HepG2 (cell line): ENCODE results near the gene CHTF8. TPM values are rescaled to one million over a fixed set of nuclear protein-coding genes. Genes with fewer than 3 reads are reported as not detected.

Source experiments
- CENPT ChIP-seq: sonication (generic); formaldehyde crosslinking; IDR thresholded peaks from 2 replicates; pipeline ENCODE4 v1.8.0; 2022; ENCODE audit warnings: low read depth, mild to moderate bottlenecking, moderate library complexity, missing genetic modification reagents
- IKZF5 ChIP-seq: IDR thresholded peaks from 2 replicates; pipeline ENCODE4 v1.6.1; 2018; ENCODE audit warnings: missing genetic modification reagents, mild to moderate bottlenecking, missing compliant biosample characterization
- NFKB2 ChIP-seq: sonication (generic); formaldehyde crosslinking; IDR thresholded peaks from 2 replicates; pipeline ENCODE4 v1.4.0; 2020; ENCODE audit warnings: missing genetic modification reagents, borderline replicate concordance
- NPAS2 ChIP-seq: sonication (generic); formaldehyde crosslinking; IDR thresholded peaks from 2 replicates; pipeline ENCODE4 v1.8.0; 2022; ENCODE audit warnings: mild to moderate bottlenecking, missing genetic modification reagents, borderline replicate concordance
- POGZ ChIP-seq: sonication (generic); formaldehyde crosslinking; IDR thresholded peaks from 2 replicates; pipeline ENCODE4 v1.4.0; 2020; ENCODE audit warnings: mild to moderate bottlenecking, missing genetic modification reagents
- RBAK ChIP-seq: sonication (generic); formaldehyde crosslinking; IDR thresholded peaks from 2 replicates; pipeline ENCODE4 v1.5.1; 2020; ENCODE audit warnings: mild to moderate bottlenecking, missing genetic modification reagents
- ZBTB42 ChIP-seq: sonication (generic); formaldehyde crosslinking; IDR thresholded peaks from 2 replicates; pipeline ENCODE4 v1.5.0; 2020; ENCODE audit warnings: mild to moderate bottlenecking, missing genetic modification reagents
- ZNF234 ChIP-seq: sonication (generic); formaldehyde crosslinking; conservative IDR thresholded peaks from 2 replicates; pipeline ENCODE4 v1.5.1; 2020; ENCODE audit warnings: mild to moderate bottlenecking, missing genetic modification reagents
- ZNF24 ChIP-seq: fragments of 450-650 bp; IDR thresholded peaks from 2 replicates; pipeline ENCODE4 v1.6.1; 2017; ENCODE audit warnings: antibody characterized with exemption, mild to moderate bottlenecking
- ZNF33A ChIP-seq: sonication (generic); formaldehyde crosslinking; IDR thresholded peaks from 2 replicates; pipeline ENCODE4 v1.5.1; 2020; ENCODE audit warnings: missing genetic modification reagents, mild to moderate bottlenecking, moderate library complexity, borderline replicate concordance
- ZNF557 ChIP-seq: sonication (generic); formaldehyde crosslinking; IDR thresholded peaks from 2 replicates; pipeline ENCODE4 v1.4.0; 2020; ENCODE audit warnings: missing genetic modification reagents
- ZNF564 ChIP-seq: sonication (generic); formaldehyde crosslinking; IDR thresholded peaks from 2 replicates; pipeline ENCODE4 v1.8.1; 2023; ENCODE audit warnings: mild to moderate bottlenecking, missing genetic modification reagents
- ZNF605 ChIP-seq: sonication (generic); formaldehyde crosslinking; IDR thresholded peaks from 2 replicates; pipeline ENCODE4 v1.8.0; 2022; ENCODE audit warnings: mild to moderate bottlenecking, missing genetic modification reagents
- ZNF703 ChIP-seq: sonication (generic); formaldehyde crosslinking; IDR thresholded peaks from 2 replicates; pipeline ENCODE4 v1.5.1; 2020; ENCODE audit warnings: missing genetic modification reagents, mild to moderate bottlenecking, moderate library complexity, borderline replicate concordance
- ZNF747 ChIP-seq: sonication (generic); formaldehyde crosslinking; IDR thresholded peaks from 2 replicates; pipeline ENCODE4 v1.8.1; 2023; ENCODE audit warnings: missing genetic modification reagents, mild to moderate bottlenecking, borderline replicate concordance
- ZNF770 ChIP-seq: sonication (generic); formaldehyde crosslinking; IDR thresholded peaks from 2 replicates; pipeline ENCODE4 v1.5.0; 2020; ENCODE audit warnings: mild to moderate bottlenecking, missing genetic modification reagents
- ZNF841 ChIP-seq: sonication (generic); formaldehyde crosslinking; IDR thresholded peaks from 2 replicates; pipeline ENCODE4 v1.8.1; 2023; ENCODE audit warnings: missing genetic modification reagents, borderline replicate concordance
- polyA plus RNA-seq, 8 experiments: library from polyadenylated mRNA; depleted of rRNA in 3 of 8; stranded (reverse) in 7 of 8; unstranded in 1 of 8; fragments of >200 nt; fragmentation: Illumina TruSeq in 4 of 8; extraction: Trizol in 4 of 8; gene quantifications; 2 replicates each; pipeline versions ENCODE4 v1.2.1 to v1.2.3, GENCODE V29; 2011 to 2016; ENCODE audit warnings: low read depth in 4 of 8, missing spikeins in 1 of 8, mixed read lengths in 1 of 8; ENCODE audit not compliant: insufficient read depth in 1 of 8
- total RNA-seq, 5 experiments: library from RNA; depleted of rRNA; stranded (reverse); fragments of >200 nt; fragmentation: Illumina TruSeq; extraction: Trizol; gene quantifications; 2 replicates each; pipeline ENCODE4 v1.2.3, GENCODE V29; 2016; ENCODE audit warnings: low read depth in 1 of 5
- TF ChIP-seq, protein P1 (sequence below): sonication (generic); formaldehyde crosslinking; IDR thresholded peaks from 2 replicates; pipeline ENCODE4 v1.5.0; 2020; ENCODE audit warnings: missing genetic modification reagents
- TF ChIP-seq, protein P2 (sequence below): sonication (generic); formaldehyde crosslinking; conservative IDR thresholded peaks from 2 replicates; pipeline ENCODE4 v1.4.0; 2020; ENCODE audit warnings: missing genetic modification reagents
- TF ChIP-seq, protein P3 (sequence below): sonication (generic); formaldehyde crosslinking; conservative IDR thresholded peaks from 2 replicates; pipeline ENCODE4 v1.5.0; 2020; ENCODE audit warnings: missing genetic modification reagents

CHTF8 gene
- total and polyA plus RNA-seq, 2 of the 13 experiments (the other 11 are each of a cell fraction or from before 2014, with no cell fraction given) = 37.2 to 67.5 TPM

GRCh38 chr16:69132424-69133252 lies at the start of gene CHTF8, which contains the start of gene UTP4 (continued):
- TF ChIP-seq ZNF770 (no peak), ZNF24 (no peak), NFKB2 (CRISPR knock-in tag) (peak; percentile 71; the same call in 1 of the 2 replicates), CENPT (CRISPR knock-in tag) (peak; percentile 92), ZNF564 (CRISPR knock-in tag) (peak; percentile 91), RBAK (CRISPR knock-in tag) (peak; percentile 65; the same call in 1 of the 2 replicates), IKZF5 (no peak), ZNF605 (no peak), ZNF841 (CRISPR knock-in tag) (no peak; the same call in 1 of the 2 replicates), ZNF557 (CRISPR knock-in tag) (peak; percentile 77; the same call in 1 of the 2 replicates), ZNF747 (CRISPR knock-in tag) (peak; percentile 41; the same call in 1 of the 2 replicates), POGZ (CRISPR knock-in tag) (peak; percentile 50; the same call in 1 of the 2 replicates), ZNF703 (CRISPR knock-in tag) (no peak), ZNF33A (CRISPR knock-in tag) (no peak), ZNF234 (CRISPR knock-in tag) (no peak), NPAS2 (CRISPR knock-in tag) (no peak), ZBTB42 (CRISPR knock-in tag) (no peak)
- TF ChIP-seq, protein P1, sequence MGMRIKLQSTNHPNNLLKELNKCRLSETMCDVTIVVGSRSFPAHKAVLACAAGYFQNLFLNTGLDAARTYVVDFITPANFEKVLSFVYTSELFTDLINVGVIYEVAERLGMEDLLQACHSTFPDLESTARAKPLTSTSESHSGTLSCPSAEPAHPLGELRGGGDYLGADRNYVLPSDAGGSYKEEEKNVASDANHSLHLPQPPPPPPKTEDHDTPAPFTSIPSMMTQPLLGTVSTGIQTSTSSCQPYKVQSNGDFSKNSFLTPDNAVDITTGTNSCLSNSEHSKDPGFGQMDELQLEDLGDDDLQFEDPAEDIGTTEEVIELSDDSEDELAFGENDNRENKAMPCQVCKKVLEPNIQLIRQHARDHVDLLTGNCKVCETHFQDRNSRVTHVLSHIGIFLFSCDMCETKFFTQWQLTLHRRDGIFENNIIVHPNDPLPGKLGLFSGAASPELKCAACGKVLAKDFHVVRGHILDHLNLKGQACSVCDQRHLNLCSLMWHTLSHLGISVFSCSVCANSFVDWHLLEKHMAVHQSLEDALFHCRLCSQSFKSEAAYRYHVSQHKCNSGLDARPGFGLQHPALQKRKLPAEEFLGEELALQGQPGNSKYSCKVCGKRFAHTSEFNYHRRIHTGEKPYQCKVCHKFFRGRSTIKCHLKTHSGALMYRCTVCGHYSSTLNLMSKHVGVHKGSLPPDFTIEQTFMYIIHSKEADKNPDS (CRISPR knock-in tag) = no peak
- TF ChIP-seq, protein P2, sequence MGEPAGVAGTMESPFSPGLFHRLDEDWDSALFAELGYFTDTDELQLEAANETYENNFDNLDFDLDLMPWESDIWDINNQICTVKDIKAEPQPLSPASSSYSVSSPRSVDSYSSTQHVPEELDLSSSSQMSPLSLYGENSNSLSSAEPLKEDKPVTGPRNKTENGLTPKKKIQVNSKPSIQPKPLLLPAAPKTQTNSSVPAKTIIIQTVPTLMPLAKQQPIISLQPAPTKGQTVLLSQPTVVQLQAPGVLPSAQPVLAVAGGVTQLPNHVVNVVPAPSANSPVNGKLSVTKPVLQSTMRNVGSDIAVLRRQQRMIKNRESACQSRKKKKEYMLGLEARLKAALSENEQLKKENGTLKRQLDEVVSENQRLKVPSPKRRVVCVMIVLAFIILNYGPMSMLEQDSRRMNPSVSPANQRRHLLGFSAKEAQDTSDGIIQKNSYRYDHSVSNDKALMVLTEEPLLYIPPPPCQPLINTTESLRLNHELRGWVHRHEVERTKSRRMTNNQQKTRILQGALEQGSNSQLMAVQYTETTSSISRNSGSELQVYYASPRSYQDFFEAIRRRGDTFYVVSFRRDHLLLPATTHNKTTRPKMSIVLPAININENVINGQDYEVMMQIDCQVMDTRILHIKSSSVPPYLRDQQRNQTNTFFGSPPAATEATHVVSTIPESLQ (CRISPR knock-in tag) = no peak
- TF ChIP-seq, protein P3, sequence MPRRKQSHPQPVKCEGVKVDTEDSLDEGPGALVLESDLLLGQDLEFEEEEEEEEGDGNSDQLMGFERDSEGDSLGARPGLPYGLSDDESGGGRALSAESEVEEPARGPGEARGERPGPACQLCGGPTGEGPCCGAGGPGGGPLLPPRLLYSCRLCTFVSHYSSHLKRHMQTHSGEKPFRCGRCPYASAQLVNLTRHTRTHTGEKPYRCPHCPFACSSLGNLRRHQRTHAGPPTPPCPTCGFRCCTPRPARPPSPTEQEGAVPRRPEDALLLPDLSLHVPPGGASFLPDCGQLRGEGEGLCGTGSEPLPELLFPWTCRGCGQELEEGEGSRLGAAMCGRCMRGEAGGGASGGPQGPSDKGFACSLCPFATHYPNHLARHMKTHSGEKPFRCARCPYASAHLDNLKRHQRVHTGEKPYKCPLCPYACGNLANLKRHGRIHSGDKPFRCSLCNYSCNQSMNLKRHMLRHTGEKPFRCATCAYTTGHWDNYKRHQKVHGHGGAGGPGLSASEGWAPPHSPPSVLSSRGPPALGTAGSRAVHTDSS = 0 out of 2 replicates have a peak, but pooled peaks have one; percentile 82
